ENCODE results near the gene RRAGC.

GRCh38 chr1:38817267-38818174, 42.1 kb downstream of the RRAGC start:
- no peak for TF ChIP-seq CTCF (IDR thresholded peaks at IDR 0.05)
- no peak for TF ChIP-seq POLR2A (IDR thresholded peaks at IDR 0.05)

Data from adrenal gland (tissue), 5 donors.